K562 (cell line): ENCODE measurements around the gene POLD4. TPM values are rescaled to one million over a fixed set of nuclear protein-coding genes. Genes with fewer than 3 reads are reported as not detected.

Experiments used
- BRF1 ChIP-seq: IDR thresholded peaks from 3 replicates; pipeline ENCODE4 v1.6.1; 2011; ENCODE audit warnings: borderline replicate concordance, mild to moderate bottlenecking; ENCODE audit not compliant: insufficient read length; ENCODE audit errors: extremely low read depth
- CEBPB ChIP-seq: fragments of 450-650 bp; IDR thresholded peaks from 2 replicates; pipeline ENCODE4 v1.6.1; 2016; ENCODE audit warnings: missing genetic modification characterization, missing compliant biosample characterization
- CEBPG ChIP-seq, 3 experiments: fragments of 200-800 bp in 1 of 3; sonication (Bioruptor generic) in 1 of 3; sonication (generic) in 1 of 3; formaldehyde crosslinking in 1 of 3; IDR thresholded peaks in 2 of 3; conservative IDR thresholded peaks in 1 of 3; 2 replicates each; pipeline versions ENCODE4 v1.6.1 to v1.8.0; 2016 to 2022; ENCODE audit warnings: missing compliant biosample characterization in 2 of 3, missing genetic modification characterization in 2 of 3, mild to moderate bottlenecking in 1 of 3, missing genetic modification reagents in 1 of 3
- EHMT2 ChIP-seq: fragments of 450-650 bp; IDR thresholded peaks from 2 replicates; pipeline ENCODE4 v1.6.1; 2018; ENCODE audit warnings: antibody characterized with exemption
- FOS ChIP-seq: IDR thresholded peaks from 3 replicates; pipeline ENCODE4 v1.6.1; 2011; ENCODE audit not compliant: insufficient read length; ENCODE audit errors: extremely low read depth
- FOSL1 ChIP-seq: fragments of 200-800 bp; sonication (Bioruptor generic); conservative IDR thresholded peaks from 2 replicates; pipeline ENCODE4 v1.6.1; 2016; ENCODE audit warnings: missing genetic modification characterization, missing compliant biosample characterization
- MCM2 ChIP-seq: fragments of 450-650 bp; IDR thresholded peaks from 2 replicates; pipeline ENCODE4 v1.6.1; 2017; ENCODE audit warnings: low read depth, mild to moderate bottlenecking
- MCM3 ChIP-seq: fragments of 450-650 bp; IDR thresholded peaks from 2 replicates; pipeline ENCODE4 v1.6.1; 2016
- MYC ChIP-seq, 2 experiments: fragments of 250-450 bp in 1 of 2; sonication (Bioruptor Pico) in 1 of 2; IDR thresholded peaks; 2 replicates each; pipeline versions ENCODE4 v1.5.1 to v1.6.1; 2012 to 2021; ENCODE audit warnings: low read depth in 2 of 2, borderline replicate concordance in 1 of 2, improper control_type of control experiment in 1 of 2, low read length in 1 of 2, mild to moderate bottlenecking in 1 of 2, moderate library complexity in 1 of 2
- NBN ChIP-seq: fragments of 450-650 bp; IDR thresholded peaks from 2 replicates; pipeline ENCODE4 v1.6.1; 2016; ENCODE audit warnings: low read depth, mild to moderate bottlenecking
- NELFE ChIP-seq: IDR thresholded peaks from 2 replicates; pipeline ENCODE4 v1.6.1; 2011; ENCODE audit warnings: mild to moderate bottlenecking; ENCODE audit not compliant: insufficient read depth, insufficient read length
- NFE2 ChIP-seq: IDR thresholded peaks from 2 replicates; pipeline ENCODE4 v1.6.1; 2014; ENCODE audit warnings: antibody characterized with exemption, low read depth
- NFE2L1 ChIP-seq: fragments of 450-650 bp; IDR thresholded peaks from 2 replicates; pipeline ENCODE4 v1.6.1; 2016; ENCODE audit warnings: missing genetic modification characterization, low read depth, mild to moderate bottlenecking, missing compliant biosample characterization, moderate library complexity, borderline replicate concordance
- NR2F6 ChIP-seq: fragments of 450-650 bp; formaldehyde crosslinking; IDR thresholded peaks from 2 replicates; pipeline ENCODE4 v1.4.0; 2020; ENCODE audit warnings: mild to moderate bottlenecking
- NR4A1 ChIP-seq, 2 experiments: fragments of 250-450 bp in 1 of 2; fragments of 450-650 bp in 1 of 2; sonication (Bioruptor Pico) in 1 of 2; IDR thresholded peaks; 2 replicates each; pipeline versions ENCODE4 v1.4.0 to v1.6.1; 2016 to 2020; ENCODE audit warnings: mild to moderate bottlenecking in 2 of 2, missing compliant biosample characterization in 1 of 2, missing genetic modification characterization in 1 of 2, moderate library complexity in 1 of 2
- POLR3A ChIP-seq: IDR thresholded peaks from 2 replicates; pipeline ENCODE4 v1.6.1; 2011; ENCODE audit warnings: borderline replicate concordance, mild to moderate bottlenecking, moderate library complexity; ENCODE audit not compliant: insufficient read length, insufficient read depth; ENCODE audit errors: extremely low read depth
- POLR3G ChIP-seq: IDR thresholded peaks from 2 replicates; pipeline ENCODE4 v1.6.1; 2011; ENCODE audit not compliant: insufficient read length, insufficient replicate concordance; ENCODE audit errors: extremely low read depth
- SETDB1 ChIP-seq: IDR thresholded peaks from one replicate; pipeline ENCODE4 v1.6.1; 2012; ENCODE audit warnings: low read length, control low read depth, inconsistent platforms
- SMAD1 ChIP-seq: fragments of 150-350 bp; IDR thresholded peaks from 2 replicates; pipeline ENCODE4 v1.6.1; 2014; ENCODE audit warnings: low read length, low read depth; ENCODE audit not compliant: partially characterized antibody
- SMARCA5 ChIP-seq: fragments of 450-650 bp; IDR thresholded peaks from 2 replicates; pipeline ENCODE4 v1.6.1; 2016
- TAF7 ChIP-seq: fragments of 450-650 bp; IDR thresholded peaks from 2 replicates; pipeline ENCODE4 v1.6.1; 2016; ENCODE audit warnings: missing genetic modification characterization, missing compliant biosample characterization
- ZNF217 ChIP-seq: sonication (generic); formaldehyde crosslinking; IDR thresholded peaks from 2 replicates; pipeline ENCODE4 v1.8.0; 2022; ENCODE audit warnings: mild to moderate bottlenecking, missing genetic modification reagents
- ZNF586 ChIP-seq: fragments of 450-650 bp; formaldehyde crosslinking; conservative IDR thresholded peaks from 2 replicates; pipeline ENCODE4 v1.4.0; 2020; ENCODE audit warnings: mild to moderate bottlenecking, moderate library complexity
- ZNF764 ChIP-seq: fragments of 250-450 bp; sonication (Bioruptor Pico); IDR thresholded peaks from 2 replicates; pipeline ENCODE4 v1.4.0; 2020; ENCODE audit warnings: low read depth, mild to moderate bottlenecking, moderate library complexity
- polyA plus RNA-seq, 8 experiments: library from polyadenylated mRNA; depleted of rRNA in 4 of 8; stranded (reverse) in 5 of 8; unstranded in 3 of 8; fragments of >200 nt; fragmentation: Nextera tagmentation in 2 of 8; fragmentation: Illumina TruSeq in 1 of 8; extraction: Ambion mirVana in 2 of 8; extraction: Trizol in 1 of 8; gene quantifications; 2 replicates each; pipeline versions ENCODE4 v1.2.1 to v1.2.3, GENCODE V29; 2011 to 2014; ENCODE audit warnings: inconsistent platforms in 1 of 8, missing spikeins in 1 of 8
- total RNA-seq, 7 experiments: library from RNA; depleted of rRNA in 6 of 7; stranded (reverse); fragments of >200 nt in 6 of 7; fragmentation: Illumina TruSeq in 2 of 7; extraction: Trizol in 2 of 7; gene quantifications; 2 replicates each; pipeline versions ENCODE4 v1.2.1 to v1.2.3, GENCODE V29; 2011 to 2021; ENCODE audit warnings: low replicate concordance in 1 of 7
- TF ChIP-seq, protein P1 (sequence below): fragments of 250-450 bp; sonication (Bioruptor Pico); IDR thresholded peaks from 2 replicates; pipeline ENCODE4 v1.5.0; 2021; ENCODE audit warnings: mild to moderate bottlenecking, moderate library complexity

POLD4 gene
- total and polyA plus RNA-seq, 9 of the 15 experiments (the other 6 are each of a cell fraction or from before 2014, with no cell fraction given): 5.8 to 64.5 (median 18.3) TPM

DNA sequence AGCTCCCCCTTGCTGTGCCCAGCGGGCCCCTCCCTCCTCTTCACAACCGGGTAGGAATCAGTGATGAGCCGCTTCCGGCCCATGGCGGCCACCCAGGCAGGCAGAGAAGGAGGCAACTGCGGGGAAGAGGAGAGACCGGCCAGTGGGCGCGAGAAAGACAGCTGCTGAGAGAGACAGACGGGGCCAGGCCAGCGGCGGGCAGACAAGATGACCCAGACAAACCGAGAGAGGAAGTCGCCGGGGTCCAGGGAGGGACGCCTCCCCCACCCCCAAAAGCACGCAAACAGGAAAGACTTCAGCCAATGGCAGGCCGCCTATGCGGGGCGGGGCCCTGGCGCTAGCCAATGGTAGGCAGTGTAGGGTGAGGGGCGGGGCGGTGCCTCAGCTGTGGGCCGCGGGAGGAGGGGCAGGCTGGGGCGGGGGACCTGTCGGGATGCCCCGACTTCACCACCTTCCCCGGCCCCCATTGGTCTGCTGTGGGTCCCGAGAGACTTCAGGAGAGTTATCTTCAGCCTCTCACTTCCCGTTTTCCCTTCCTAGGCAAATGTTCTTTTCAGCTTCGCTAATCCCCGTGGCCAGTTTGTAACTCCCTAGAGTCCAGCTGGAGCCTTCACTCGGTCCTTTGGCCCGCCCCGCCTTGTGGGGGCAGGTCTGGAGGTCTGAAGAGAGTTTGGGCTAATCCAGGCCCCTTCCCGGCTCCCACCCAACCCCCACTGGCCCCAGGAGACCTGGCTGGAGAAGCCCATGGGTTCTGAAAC is at the start of gene POLD4 (continued):
- TF ChIP-seq ZNF217 (CRISPR knock-in tag) (no peak), SMAD1 (peak; percentile 73), BRF1 (no peak), ZNF764 (no peak), ZNF586 (CRISPR knock-in tag) (no peak), FOS (peak; percentile 84), CEBPG (CRISPR knock-in tag; IDR thresholded peaks at IDR 0.05) (no peak), CEBPG (tag; conservative IDR thresholded peaks at IDR 0.05 in 1 of 2, IDR thresholded peaks at IDR 0.05 in 1 of 2) (no peak), NR4A1 (CRISPR knock-in tag; IDR thresholded peaks at IDR 0.05) (no peak), NR4A1 (tag; IDR thresholded peaks at IDR 0.05) (no peak), NFE2 (peak; percentile 21; the same call in 1 of the 2 replicates), SMARCA5 (no peak), FOSL1 (no peak), NBN (peak; percentile 70; the same call in 1 of the 2 replicates), TAF7 (tag) (peak; percentile 77), MYC (IDR thresholded peaks at IDR 0.05; ENCODE audit: low read depth, low read length) (no peak), MYC (CRISPR knock-in tag; IDR thresholded peaks at IDR 0.05; ENCODE audit: borderline replicate concordance, low read depth) (0 out of 2 replicates have a peak, but pooled peaks have one; percentile 36), POLR3A (no peak), NFE2L1 (tag) (no peak), MCM2 (no peak), POLR3G (no peak), EHMT2 (no peak), CEBPB (no peak), NR2F6 (CRISPR knock-in tag) (no peak), MCM3 (no peak), SETDB1 (no peak), NELFE (no peak)
- TF ChIP-seq, protein P1, sequence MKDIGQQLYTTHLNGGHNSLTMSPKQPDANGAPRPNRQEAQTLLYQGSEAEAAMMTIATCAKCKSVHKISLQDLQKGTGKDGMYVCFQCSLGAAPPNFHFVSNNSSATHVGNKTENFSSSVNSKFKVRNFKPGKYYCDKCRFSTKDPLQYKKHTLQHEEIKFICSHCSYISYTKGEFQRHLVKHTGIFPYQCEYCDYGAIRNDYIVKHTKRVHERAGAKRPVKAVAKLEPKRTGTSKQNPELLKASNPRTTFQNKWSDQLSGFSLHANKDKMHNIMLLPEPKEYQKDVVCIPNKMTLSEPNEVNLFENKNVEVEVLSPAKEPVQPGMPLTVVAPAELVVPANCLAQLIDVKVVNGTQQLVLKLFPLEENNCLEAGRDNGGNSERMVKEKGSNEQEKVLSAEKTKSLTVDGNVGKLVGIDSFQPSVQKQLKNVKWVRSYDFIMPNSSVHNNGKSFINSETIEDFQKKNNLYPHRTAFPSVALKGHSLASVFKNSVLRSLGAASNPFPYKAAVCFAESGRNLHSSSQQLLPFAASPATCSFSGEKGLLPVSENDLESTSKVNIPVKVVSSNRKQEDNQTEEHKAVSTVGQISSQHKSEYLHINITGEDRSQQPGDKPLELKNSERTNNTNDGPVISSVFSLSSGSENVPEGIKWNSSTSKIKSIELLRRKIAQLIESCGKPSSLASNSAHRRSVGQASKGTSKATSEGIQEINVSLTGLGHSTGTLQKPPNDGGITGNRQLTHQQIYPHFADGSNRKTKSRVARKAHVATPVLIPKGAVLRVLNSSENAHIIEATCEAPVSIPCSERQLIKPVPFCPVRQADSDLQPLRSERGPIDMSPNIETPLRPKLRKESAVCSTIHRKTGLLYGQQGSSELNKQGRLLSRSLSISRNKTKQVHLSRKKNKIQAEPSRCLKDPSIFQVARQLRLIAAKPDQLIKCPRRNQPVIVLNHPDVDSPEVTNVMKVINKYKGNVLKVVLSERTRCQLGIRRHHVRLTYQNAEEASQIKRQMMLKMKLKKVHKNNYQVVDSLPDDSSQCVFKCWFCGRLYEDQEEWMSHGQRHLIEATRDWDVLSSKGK (CRISPR knock-in tag): no peak
